Sigmoid colon (tissue), 7 donors: ENCODE results near the gene PLPP6. TPM values are rescaled to one million over a fixed set of nuclear protein-coding genes. Genes with fewer than 3 reads are reported as not detected.

Source experiments
- DNase-seq: peaks from one replicate; pipeline ENCODE4 v3.0.0-alpha.2; 2019
- H3K27ac ChIP-seq, 4 donors: fragments of 200-600 bp; sonication (generic); one replicate each; pipeline ENCODE4 v1.5.1; 2016 to 2019; ENCODE audit warnings: mild to moderate bottlenecking in 1 of 4
- H3K27me3 ChIP-seq, 3 donors: fragments of 200-600 bp; sonication (generic); one replicate each; pipeline ENCODE4 v1.5.1; 2019; ENCODE audit warnings: mild to moderate bottlenecking in 1 of 3
- H3K36me3 ChIP-seq, 4 donors: fragments of 200-600 bp; sonication (generic); one replicate each; pipeline ENCODE4 v1.5.1; 2016 to 2019
- H3K4me1 ChIP-seq, 4 donors: fragments of 200-600 bp; sonication (generic); one replicate each; pipeline ENCODE4 v1.5.1; 2017 to 2019
- H3K4me3 ChIP-seq, 4 donors: fragments of 200-600 bp; sonication (generic); one replicate each; pipeline ENCODE4 v1.5.1; 2017 to 2019; ENCODE audit warnings: mild to moderate bottlenecking in 2 of 4, moderate library complexity in 1 of 4
- H3K9me3 ChIP-seq, 4 donors: fragments of 200-600 bp in 3 of 4; sonication (generic) in 3 of 4; one replicate each; pipeline versions ENCODE4 v1.5.1 to v1.6.1; 2013 to 2019
- CTCF ChIP-seq, 4 experiments: fragments of 450-650 bp in 3 of 4; fragments of 200-600 bp in 1 of 4; IDR thresholded peaks; one replicate each; pipeline ENCODE4 v1.5.1; 2016 to 2019; ENCODE audit warnings: antibody characterized with exemption in 4 of 4, mild to moderate bottlenecking in 3 of 4, moderate library complexity in 2 of 4
- EP300 ChIP-seq, 4 donors: sonication (generic); formaldehyde crosslinking; IDR thresholded peaks; one replicate each; pipeline ENCODE4 v1.6.1; 2017; ENCODE audit warnings: antibody characterized with exemption in 4 of 4
- POLR2A ChIP-seq, 2 donors: fragments of 450-650 bp; IDR thresholded peaks; one replicate each; pipeline ENCODE4 v1.6.1; 2016; ENCODE audit warnings: antibody characterized with exemption in 2 of 2, mild to moderate bottlenecking in 2 of 2, moderate library complexity in 2 of 2
- POLR2AphosphoS5 ChIP-seq, 4 donors: sonication (generic); formaldehyde crosslinking; IDR thresholded peaks; one replicate each; pipeline ENCODE4 v1.6.1; 2017; ENCODE audit warnings: antibody characterized with exemption in 4 of 4
- WGBS, 2 donors: extraction: QIAGEN DNeasy Blood & Tissue Kit; methylation state at CpG; one replicate each; pipeline ENCODE4 v1.1.7; 2013; 5-methylcytosine and 5-hydroxymethylcytosine counted together
- intact Hi-C: fragments of 100-400 bp; cut with DNase I; formaldehyde crosslinking; loops from one replicate; pipeline ENCODE4 v1.15.1; 2023
- polyA plus RNA-seq, 3 donors: library from polyadenylated mRNA; stranded (reverse); fragments of 200-250 nt; gene quantifications; one replicate each; pipeline ENCODE4 v1.2.3, GENCODE V29; 2013
- total RNA-seq, 4 donors: library from RNA; depleted of rRNA; stranded (reverse); fragments of >200 nt; gene quantifications; one replicate each; pipeline ENCODE4 v1.1.0, GENCODE V29; 2016
- donor health status: healthy with polysubstance abuse.
- donor health status: Bipolar disorder and iron deficiency.
- donor health status: healthy.

The PLPP6 gene
- total and polyA plus RNA-seq, 7 donors = 3.0 to 10.7 (median 3.7) TPM

GRCh38 chr9:4704129-4704528 is 42.0 kb downstream of the PLPP6 start:
- peaks cover 4 to 85% (median 18%) of the 10 kb centered on the region in 4 donors for H3K36me3 ChIP-seq
- H3K27me3 ChIP-seq = no peaks in the 10 kb centered on the region
- no peaks in the 10 kb centered on the region for H3K9me3 ChIP-seq
- DNase-seq = no peak
- no peak overlapping the region for H3K27ac ChIP-seq
- H3K4me1 ChIP-seq = no peaks in the 10 kb centered on the region
- no peak overlapping the region for H3K4me3 ChIP-seq
- TF ChIP-seq EP300 (IDR thresholded peaks at IDR 0.05) (no peak), POLR2AphosphoS5 (IDR thresholded peaks at IDR 0.05) (no peak), CTCF (IDR thresholded peaks at IDR 0.05) (no peak)
- intact Hi-C loops = no loop called here
- 94 to 96% methylated on average over 2 of the region's 2 CpGs for WGBS, 2 donors

GRCh38 chr9:4706021-4706420 is 43.9 kb downstream of the PLPP6 start:
- Histone ChIP-seq H3K4me3 (no peak overlapping the region), H3K4me1 (no peaks in the 10 kb centered on the region), H3K36me3 (peaks cover 0 to 77% (median 18%) of the 10 kb centered on the region in 4 donors), H3K27me3 (no peaks in the 10 kb centered on the region), H3K27ac (no peak overlapping the region), H3K9me3 (no peaks in the 10 kb centered on the region)
- WGBS, 2 donors = 60% methylated on average over 2 of the region's 2 CpGs
- no peak for DNase-seq
- TF ChIP-seq POLR2A (IDR thresholded peaks at IDR 0.05) = no peak
- no peak for TF ChIP-seq CTCF (IDR thresholded peaks at IDR 0.05)
- TF ChIP-seq EP300 (IDR thresholded peaks at IDR 0.05) = no peak
- no peak for TF ChIP-seq POLR2AphosphoS5 (IDR thresholded peaks at IDR 0.05)
- intact Hi-C loops = no loop called here

- H3K9me3 ChIP-seq = no peaks in the 10 kb centered on the region
- no peak for TF ChIP-seq CTCF (IDR thresholded peaks at IDR 0.05)
- no peak for TF ChIP-seq POLR2AphosphoS5 (IDR thresholded peaks at IDR 0.05)
- no peak for TF ChIP-seq POLR2A (IDR thresholded peaks at IDR 0.05)
- no peak for TF ChIP-seq EP300 (IDR thresholded peaks at IDR 0.05)
- H3K27ac ChIP-seq = no peak overlapping the region
- intact Hi-C loops = no loop called here
- no peaks in the 10 kb centered on the region for H3K27me3 ChIP-seq
- peaks cover 0 to 75% (median 15%) of the 10 kb centered on the region in 4 donors for H3K36me3 ChIP-seq
- DNase-seq = no peak
- H3K4me1 ChIP-seq = no peaks in the 10 kb centered on the region
- no peak overlapping the region for H3K4me3 ChIP-seq
- 68 to 74% methylated on average over 4 of the region's 4 CpGs for WGBS, 2 donors
Measured at GRCh38 chr9:4706971-4707622, 45.0 kb downstream of the PLPP6 start.

- TF ChIP-seq EP300 (IDR thresholded peaks at IDR 0.05) = no peak
- no peak for TF ChIP-seq POLR2A (IDR thresholded peaks at IDR 0.05)
- TF ChIP-seq POLR2AphosphoS5 (IDR thresholded peaks at IDR 0.05) = no peak
- no peak overlapping the region for H3K4me3 ChIP-seq
- H3K27ac ChIP-seq = no peak overlapping the region
- intact Hi-C loops = no loop called here
- peaks cover 0 to 74% (median 21%) of the 10 kb centered on the region in 4 donors for H3K36me3 ChIP-seq
- no peaks in the 10 kb centered on the region for H3K4me1 ChIP-seq
- H3K9me3 ChIP-seq = no peaks in the 10 kb centered on the region
- no peak for DNase-seq
- no peaks in the 10 kb centered on the region for H3K27me3 ChIP-seq
Measured at GRCh38 chr9:4709380-4709779, 47.3 kb downstream of the PLPP6 start.

- TF ChIP-seq CTCF (IDR thresholded peaks at IDR 0.05) (no peak), POLR2A (IDR thresholded peaks at IDR 0.05) (no peak), POLR2AphosphoS5 (IDR thresholded peaks at IDR 0.05) (no peak), EP300 (IDR thresholded peaks at IDR 0.05) (no peak)
- DNase-seq = no peak
- Histone ChIP-seq H3K27ac (no peak overlapping the region), H3K4me1 (no peaks in the 10 kb centered on the region), H3K36me3 (peaks cover 21 to 87% (median 45%) of the 10 kb centered on the region in 4 donors), H3K4me3 (no peak overlapping the region), H3K27me3 (no peaks in the 10 kb centered on the region), H3K9me3 (no peaks in the 10 kb centered on the region)
- intact Hi-C loops = no loop called here
- 57 to 74% methylated on average over 7 of the region's 7 CpGs for WGBS, 2 donors
Measured at GRCh38 chr9:4713849-4714248, 51.8 kb downstream of the PLPP6 start.
